ENCODE data around the gene TNFRSF19. TPM values are rescaled to one million over a fixed set of nuclear protein-coding genes. Genes with fewer than 3 reads are reported as not detected.

The TNFRSF19 gene
- total and polyA plus RNA-seq, 2 of the 8 experiments (the other 6 are each of a cell fraction or from before 2014, with no cell fraction given), result 0.50 to 0.95 TPM

DNA sequence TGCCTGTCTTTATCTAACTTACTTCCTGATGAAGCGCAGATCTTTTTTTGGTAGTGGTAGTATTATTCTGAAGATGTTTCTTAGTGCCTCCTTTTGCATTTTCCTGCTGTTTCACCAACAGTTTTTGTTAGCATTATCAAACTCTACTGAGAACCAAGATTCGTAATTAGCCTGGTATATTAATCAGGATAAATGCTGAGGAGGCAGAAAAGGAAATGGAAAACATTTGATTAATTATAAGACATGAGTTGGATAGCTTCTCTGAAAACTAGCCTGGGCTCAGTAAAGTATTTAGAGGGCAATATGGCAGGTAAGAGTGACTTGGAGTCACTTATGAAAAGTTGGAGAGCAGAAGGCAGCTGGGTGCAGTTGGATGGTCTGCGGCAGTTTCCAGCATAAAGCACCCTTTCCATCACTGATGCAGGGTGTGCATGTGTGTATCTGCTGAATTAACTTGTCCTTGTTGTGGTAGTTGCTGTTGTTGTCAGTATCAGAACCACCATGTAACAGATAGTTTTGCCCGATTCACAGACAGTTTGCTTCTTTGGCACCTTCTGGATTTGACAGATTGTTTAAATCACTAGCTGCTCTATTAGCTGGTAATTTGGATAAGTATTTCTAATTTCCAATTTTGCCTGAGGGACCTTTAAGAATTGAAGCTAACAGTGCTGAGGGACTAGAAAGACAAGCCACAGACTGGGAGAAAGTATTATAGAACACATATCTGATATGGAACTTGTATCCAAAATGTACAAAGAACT is 6.9 kb upstream of the TNFRSF19 start (continued):
- TF ChIP-seq CHD2 (IDR thresholded peaks at IDR 0.05; ENCODE audit: low read length) (no peak), SIRT6 (IDR thresholded peaks at IDR 0.05; ENCODE audit: low read length) (no peak), TCF12 (IDR thresholded peaks at IDR 0.05; ENCODE audit: low read depth, low read length) (no peak), JUN (IDR thresholded peaks at IDR 0.05; ENCODE audit: low read depth, low read length) (no peak), CTCF (IDR thresholded peaks at IDR 0.05; ENCODE audit: control extremely low read depth in 1 of 3, insufficient read depth in 1 of 3, low read depth in 1 of 3, low read length in 3 of 3) (no peak), SAP30 (IDR thresholded peaks at IDR 0.05; ENCODE audit: insufficient read depth, insufficient replicate concordance, low read length) (no peak), ZNF274 (IDR thresholded peaks at IDR 0.05; ENCODE audit: borderline replicate concordance, extremely low read depth, low read length) (no peak), JUND (IDR thresholded peaks at IDR 0.05; ENCODE audit: low read length) (no peak), MAFK (IDR thresholded peaks at IDR 0.05; ENCODE audit: low read depth, low read length) (no peak; the same call in 1 of the 2 replicates)
